Gastrocnemius medialis (tissue), 4 donors: ENCODE results near the gene DONSON. TPM values are rescaled to one million over a fixed set of nuclear protein-coding genes. Genes with fewer than 3 reads are reported as not detected.

ENCODE experiments used
- ATAC-seq, 2 donors: fragments of 150-250 bp; one replicate each; pipeline ENCODE4 v1.9.1; 2016
- DNase-seq, 2 donors: peaks; one replicate each; pipeline ENCODE4 v3.0.0-alpha.2; 2019
- H3K27ac ChIP-seq, 4 donors: fragments of 200-600 bp; sonication (generic); 1 replicate in 1 of 4; 2 replicates in 3 of 4; pipeline ENCODE4 v1.5.1; 2016 to 2018; ENCODE audit warnings: mild to moderate bottlenecking in 2 of 4, moderate library complexity in 1 of 4
- H3K27me3 ChIP-seq, 3 donors: fragments of 200-600 bp; sonication (generic) in 2 of 3; 1 replicate in 1 of 3; 2 replicates in 2 of 3; pipeline versions ENCODE4 v1.5.1 to v1.6.0; 2016 to 2019; ENCODE audit warnings: mild to moderate bottlenecking in 1 of 3, moderate library complexity in 1 of 3
- H3K36me3 ChIP-seq, 2 donors: fragments of 200-600 bp; sonication (generic) in 1 of 2; one replicate each; pipeline ENCODE4 v1.5.1; 2017 to 2018
- H3K4me1 ChIP-seq, 2 donors: fragments of 200-600 bp; sonication (generic) in 1 of 2; one replicate each; pipeline ENCODE4 v1.5.1; 2016 to 2017; ENCODE audit warnings: mild to moderate bottlenecking in 2 of 2
- H3K4me3 ChIP-seq, 4 donors: fragments of 200-600 bp; sonication (generic) in 3 of 4; 1 replicate in 1 of 4; 2 replicates in 3 of 4; pipeline ENCODE4 v1.5.1; 2016 to 2019; ENCODE audit warnings: mild to moderate bottlenecking in 2 of 4
- H3K9me3 ChIP-seq, 3 donors: fragments of 200-600 bp; sonication (generic) in 2 of 3; 1 replicate in 1 of 3; 2 replicates in 2 of 3; pipeline ENCODE4 v1.5.1; 2016 to 2019
- CTCF ChIP-seq, 5 experiments: fragments of 450-650 bp in 3 of 5; fragments of 200-600 bp in 2 of 5; sonication (generic) in 2 of 5; IDR thresholded peaks in 4 of 5; conservative IDR thresholded peaks in 1 of 5; 1 replicate in 4 of 5; 2 replicates in 1 of 5; pipeline ENCODE4 v1.5.1; 2016 to 2019; ENCODE audit warnings: antibody characterized with exemption in 5 of 5, mild to moderate bottlenecking in 3 of 5, moderate library complexity in 3 of 5
- POLR2A ChIP-seq, 2 donors: fragments of 450-650 bp; IDR thresholded peaks; one replicate each; pipeline ENCODE4 v1.6.1; 2017; ENCODE audit warnings: antibody characterized with exemption in 2 of 2, mild to moderate bottlenecking in 2 of 2, moderate library complexity in 2 of 2
- in situ Hi-C, 4 donors: fragments of 200-750 bp; cut with MboI; loops; one replicate each; pipeline versions ENCODE4 v1.15.0 to v1.8.0; 2017; ENCODE audit warnings: low sequenced_read_pairs in 4 of 4
- intact Hi-C: fragments of 100-400 bp; cut with DNase I; formaldehyde crosslinking; loops from one replicate; pipeline ENCODE4 v1.15.1; 2023; ENCODE audit warnings: low total_unique reads
- total RNA-seq, 4 donors: library from RNA; depleted of rRNA; stranded (reverse); fragments of >200 nt; gene quantifications; one replicate each; pipeline versions ENCODE4 v1.1.0 to v1.2.3, GENCODE V29; 2016

Gene DONSON
- total RNA-seq, 4 donors from 2014 or later, result 3.6 to 5.3 (median 4.2) TPM

DNA sequence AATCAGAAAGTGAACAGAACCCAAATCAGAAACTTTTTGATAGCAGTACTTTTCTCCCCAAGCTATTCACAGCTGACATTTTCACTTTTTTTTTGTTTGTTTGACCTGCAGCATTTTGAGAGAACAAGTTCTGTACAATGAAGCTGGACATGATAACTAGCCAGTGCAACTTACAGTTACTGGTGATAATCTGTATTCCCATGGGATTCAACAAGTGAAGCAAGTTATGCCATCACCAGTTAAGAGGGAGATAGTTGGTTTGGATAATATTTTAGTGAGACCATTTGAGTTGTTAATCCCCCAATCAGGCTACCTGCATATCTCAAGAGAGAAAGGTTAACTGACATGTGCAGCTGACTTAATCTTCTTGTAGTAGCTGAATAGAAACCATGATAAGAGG lies 27.5 kb downstream of the DONSON start:
- in situ Hi-C loops (no loop called here), intact Hi-C loops (no loop called here)
- no peaks in the 10 kb centered on the region for H3K27me3 ChIP-seq
- no peak overlapping the region for H3K27ac ChIP-seq
- peaks cover 8 to 16% of the 10 kb centered on the region in 2 donors for H3K4me1 ChIP-seq
- H3K36me3 ChIP-seq, result peaks cover 0 to 75% of the 10 kb centered on the region in 2 donors
- no peak overlapping the region for H3K4me3 ChIP-seq
- TF ChIP-seq CTCF (IDR thresholded peaks at IDR 0.05 in 4 of 5, conservative IDR thresholded peaks at IDR 0.05 in 1 of 5) (no peak), POLR2A (IDR thresholded peaks at IDR 0.05) (no peak)
- ATAC-seq (no peak), DNase-seq (no peak)
- H3K9me3 ChIP-seq, result no peaks in the 10 kb centered on the region

GRCh38 chr21:33559813-33560212 lies 28.7 kb downstream of the DONSON start:
- in situ Hi-C loops, result no loop called here
- Histone ChIP-seq H3K4me1 (peaks cover 14 to 24% of the 10 kb centered on the region in 2 donors), H3K27ac (no peak overlapping the region), H3K36me3 (peaks cover 0 to 83% of the 10 kb centered on the region in 2 donors), H3K4me3 (no peak overlapping the region), H3K9me3 (no peaks in the 10 kb centered on the region), H3K27me3 (no peaks in the 10 kb centered on the region)
- DNase-seq (no peak), ATAC-seq (peak in 1 of 2 donors; percentile 56)
- TF ChIP-seq POLR2A (IDR thresholded peaks at IDR 0.05) (no peak), CTCF (IDR thresholded peaks at IDR 0.05 in 4 of 5, conservative IDR thresholded peaks at IDR 0.05 in 1 of 5) (no peak)
- intact Hi-C loops, result loop anchor here (5.0 kb wide), 1 partner anchor 32 kb away; no protein-coding TSS in a partner anchor

DNA sequence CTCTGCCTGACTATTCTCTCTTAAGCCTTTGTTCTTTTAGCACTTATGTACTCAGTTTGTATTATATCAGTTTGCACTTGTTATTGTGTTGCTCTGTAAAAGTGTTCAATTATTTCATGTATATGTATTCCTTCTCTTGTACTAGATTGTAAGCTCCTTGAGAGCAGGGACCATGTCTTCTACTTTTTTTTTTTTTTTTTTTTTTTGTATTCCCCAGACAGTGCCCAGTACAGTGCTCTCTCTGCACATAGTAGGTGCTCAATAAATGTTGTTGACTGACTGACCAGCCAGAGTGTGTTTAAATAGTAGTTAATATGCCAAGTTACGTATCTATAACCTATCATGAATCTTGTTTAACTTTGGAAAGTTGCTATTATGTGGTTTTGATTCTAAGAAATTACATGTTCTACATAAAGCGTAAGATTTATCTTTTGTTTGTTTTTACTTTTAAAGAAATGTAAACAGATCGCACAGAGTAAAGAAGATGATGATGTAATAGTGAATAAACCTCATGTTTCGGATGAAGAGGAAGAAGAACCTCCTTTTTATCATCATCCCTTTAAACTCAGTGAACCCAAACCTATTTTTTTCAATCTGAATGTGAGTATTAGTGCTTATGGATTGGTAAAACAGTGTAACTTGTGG lies 29.6 kb downstream of the DONSON start:
- H3K4me1 ChIP-seq, result peaks cover 14 to 24% of the 10 kb centered on the region in 2 donors
- no peak for DNase-seq

GRCh38 chr21:33557447-33557846 lies 31.0 kb downstream of the DONSON start:
- H3K36me3 ChIP-seq, result peaks cover 0 to 95% of the 10 kb centered on the region in 2 donors
- in situ Hi-C loops, result no loop called here
- DNase-seq, result no peak

More for the DNA sequence above, 29.6 kb downstream of the DONSON start:
- H3K9me3 ChIP-seq, result no peaks in the 10 kb centered on the region
- no peak overlapping the region for H3K4me3 ChIP-seq
- no peak overlapping the region for H3K27ac ChIP-seq
- no peaks in the 10 kb centered on the region for H3K27me3 ChIP-seq
- intact Hi-C loops, result loop anchor here (5.0 kb wide), 1 partner anchor 33 kb away; no protein-coding TSS in a partner anchor
- TF ChIP-seq POLR2A (IDR thresholded peaks at IDR 0.05), result no peak
- H3K36me3 ChIP-seq, result peaks cover 0 to 92% of the 10 kb centered on the region in 2 donors
- ATAC-seq, result no peak
- in situ Hi-C loops, result no loop called here

More at GRCh38 chr21:33557447-33557846, 31.0 kb downstream of the DONSON start:
- no peaks in the 10 kb centered on the region for H3K9me3 ChIP-seq
- no peak for ATAC-seq
- intact Hi-C loops, result loop anchor here (5.0 kb wide), 1 partner anchor 35 kb away; no protein-coding TSS in a partner anchor
- peaks cover 14 to 24% of the 10 kb centered on the region in 2 donors for H3K4me1 ChIP-seq
- no peaks in the 10 kb centered on the region for H3K27me3 ChIP-seq
- H3K27ac ChIP-seq, result no peak overlapping the region
- no peak overlapping the region for H3K4me3 ChIP-seq
- TF ChIP-seq POLR2A (IDR thresholded peaks at IDR 0.05), result no peak
- no peak for TF ChIP-seq CTCF (IDR thresholded peaks at IDR 0.05 in 4 of 5, conservative IDR thresholded peaks at IDR 0.05 in 1 of 5)
